Activated gamma-delta T cell (primary cell): ENCODE data around the gene DCAF8L2.
"Not testable (repeated sequence)": the region's sequence is repeated elsewhere in the genome, so short reads cannot be mapped to it uniquely, and the experiment has no call there.

ENCODE experiments used
- DNase-seq: peaks from one replicate; lab custom pipeline; 2025; lab: John Stamatoyannopoulos, UW
- total RNA-seq, 2 donors: gene quantifications; one replicate each; lab custom pipeline; 2026; lab: John Stamatoyannopoulos, UW

The DCAF8L2 gene
- 0 reads per million in 2 donors for total RNA-seq

- no peak for DNase-seq
Measured at GRCh38 chrX:27590044-27590443, at the start of gene DCAF8L2. Gene DCAF8L2, plus strand, starts transcription at chrX:27590344. Its CDS starts 156,552 bp downstream, at chrX:27746896.

- DNase-seq = not testable (repeated sequence)
Measured at GRCh38 chrX:27541161-27541560, 49.0 kb upstream of the DCAF8L2 start.

GRCh38 chrX:27548624-27549023, 41.5 kb upstream of the DCAF8L2 start:
- no peak for DNase-seq

- DNase-seq = no peak
Measured at GRCh38 chrX:27549688-27550087, 40.5 kb upstream of the DCAF8L2 start.

GRCh38 chrX:27555514-27555913, 34.6 kb upstream of the DCAF8L2 start:
- DNase-seq = no peak

- DNase-seq = no peak
Measured at GRCh38 chrX:27565992-27566391, 24.2 kb upstream of the DCAF8L2 start.

- DNase-seq = no peak
Measured at GRCh38 chrX:27571164-27571563, 19.0 kb upstream of the DCAF8L2 start.

- DNase-seq = no peak
Measured at GRCh38 chrX:27575565-27575964, 14.6 kb upstream of the DCAF8L2 start.

- DNase-seq = no peak
Measured at GRCh38 chrX:27583976-27584375, 6.2 kb upstream of the DCAF8L2 start.

- DNase-seq = no peak
Measured at GRCh38 chrX:27591938-27592337, 1.8 kb downstream of the DCAF8L2 start.

GRCh38 chrX:27597508-27597907, 7.4 kb downstream of the DCAF8L2 start:
- no peak for DNase-seq

- no peak for DNase-seq
Measured at GRCh38 chrX:27598312-27598711, 8.2 kb downstream of the DCAF8L2 start.

GRCh38 chrX:27599928-27600327, 9.8 kb downstream of the DCAF8L2 start:
- DNase-seq = no peak

GRCh38 chrX:27600686-27601085, 10.5 kb downstream of the DCAF8L2 start:
- DNase-seq = no peak

GRCh38 chrX:27608671-27609070, 18.5 kb downstream of the DCAF8L2 start:
- DNase-seq = no peak

- no peak for DNase-seq
Measured at GRCh38 chrX:27619459-27619858, 29.3 kb downstream of the DCAF8L2 start.

GRCh38 chrX:27619975-27620374, 29.8 kb downstream of the DCAF8L2 start:
- no peak for DNase-seq

GRCh38 chrX:27622883-27623282, 32.7 kb downstream of the DCAF8L2 start:
- DNase-seq = no peak

GRCh38 chrX:27626066-27626465, 35.9 kb downstream of the DCAF8L2 start:
- DNase-seq = no peak

- no peak for DNase-seq
Measured at GRCh38 chrX:27633328-27633727, 43.2 kb downstream of the DCAF8L2 start.

GRCh38 chrX:27656581-27656980, 66.4 kb downstream of the DCAF8L2 start:
- DNase-seq = no peak

- no peak for DNase-seq
Measured at GRCh38 chrX:27660878-27661277, 70.7 kb downstream of the DCAF8L2 start.

- DNase-seq = no peak
Measured at GRCh38 chrX:27671234-27671633, 81.1 kb downstream of the DCAF8L2 start.

GRCh38 chrX:27674491-27674890, 84.3 kb downstream of the DCAF8L2 start:
- no peak for DNase-seq

- DNase-seq = no peak
Measured at GRCh38 chrX:27675493-27675892, 85.3 kb downstream of the DCAF8L2 start.
